ENCODE data around the gene PHKG2. TPM values are rescaled to one million over a fixed set of nuclear protein-coding genes. Genes with fewer than 3 reads are reported as not detected.

PHKG2 gene
- polyA plus RNA-seq, 1 donor = 12.7 TPM

GRCh38 chr16:30728899-30729672 is 19.1 kb upstream of the PHKG2 start:
- no peak for DNase-seq (ENCODE audit: low read depth)

DNA sequence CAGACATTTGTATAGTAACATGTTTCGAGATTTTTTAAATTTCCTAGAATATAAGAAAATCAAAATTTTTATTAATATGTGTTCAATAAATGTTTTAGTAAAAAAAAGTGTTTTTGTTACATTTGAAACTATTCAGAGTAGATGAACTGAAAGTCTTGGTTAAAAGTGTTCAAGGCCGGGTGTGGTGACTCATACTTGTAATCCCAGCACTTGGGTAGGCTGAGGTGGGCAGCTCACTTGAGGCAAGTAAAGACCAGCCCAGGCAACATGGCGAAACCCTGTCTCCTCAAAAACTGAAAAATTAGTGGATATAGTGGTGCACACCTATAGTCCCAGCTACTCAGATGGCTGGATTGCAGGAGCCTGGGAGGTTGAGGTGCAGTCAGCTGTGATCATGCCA is 16.8 kb upstream of the PHKG2 start:
- DNase-seq (ENCODE audit: low read depth) = no peak

- DNase-seq (ENCODE audit: low read depth) = no peak
Measured at GRCh38 chr16:30736995-30737793, 11.0 kb upstream of the PHKG2 start.

DNA sequence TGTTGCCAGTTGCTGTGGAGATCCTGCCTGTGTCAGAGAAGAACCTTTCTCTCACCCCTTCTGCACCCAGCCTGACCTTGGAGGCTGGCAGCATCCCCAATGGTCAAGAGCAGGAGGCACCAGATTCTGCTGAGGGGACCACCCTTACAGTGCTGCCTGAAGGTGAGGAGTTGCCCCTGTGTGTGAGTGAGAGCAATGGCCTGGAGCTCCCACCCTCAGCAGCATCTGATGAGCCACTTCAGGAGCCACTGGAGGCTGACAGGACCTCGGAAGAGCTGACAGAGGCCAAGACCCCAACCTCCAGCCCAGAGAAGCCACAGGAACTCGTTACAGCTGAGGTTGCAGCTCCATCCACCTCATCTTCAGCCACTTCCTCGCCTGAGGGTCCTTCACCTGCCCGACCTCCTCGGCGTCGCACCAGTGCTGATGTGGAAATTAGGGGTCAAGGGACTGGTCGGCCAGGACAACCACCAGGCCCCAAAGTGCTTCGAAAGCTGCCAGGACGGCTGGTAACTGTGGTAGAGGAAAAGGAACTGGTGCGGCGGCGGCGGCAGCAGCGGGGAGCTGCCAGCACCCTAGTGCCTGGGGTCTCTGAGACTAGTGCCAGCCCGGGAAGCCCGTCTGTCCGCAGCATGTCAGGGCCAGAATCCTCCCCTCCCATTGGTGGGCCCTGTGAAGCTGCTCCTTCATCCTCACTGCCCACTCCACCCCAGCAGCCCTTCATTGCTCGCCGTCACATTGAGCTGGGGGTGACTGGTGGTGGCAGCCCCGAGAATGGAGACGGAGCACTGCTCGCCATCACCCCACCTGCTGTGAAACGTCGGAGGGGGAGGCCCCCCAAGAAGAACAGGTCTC is 10.2 kb upstream of the PHKG2 start:
- DNase-seq (ENCODE audit: low read depth) = no peak

GRCh38 chr16:30738984-30739951 is 9.0 kb upstream of the PHKG2 start:
- no peak for DNase-seq (ENCODE audit: low read depth)

GRCh38 chr16:30740364-30741251 is 7.6 kb upstream of the PHKG2 start:
- DNase-seq (ENCODE audit: low read depth) = no peak

- no peak for DNase-seq (ENCODE audit: low read depth)
Measured at GRCh38 chr16:30741461-30741914, 6.7 kb upstream of the PHKG2 start.

GRCh38 chr16:30743716-30744115 is 4.5 kb upstream of the PHKG2 start:
- no peak for DNase-seq (ENCODE audit: low read depth)

DNA sequence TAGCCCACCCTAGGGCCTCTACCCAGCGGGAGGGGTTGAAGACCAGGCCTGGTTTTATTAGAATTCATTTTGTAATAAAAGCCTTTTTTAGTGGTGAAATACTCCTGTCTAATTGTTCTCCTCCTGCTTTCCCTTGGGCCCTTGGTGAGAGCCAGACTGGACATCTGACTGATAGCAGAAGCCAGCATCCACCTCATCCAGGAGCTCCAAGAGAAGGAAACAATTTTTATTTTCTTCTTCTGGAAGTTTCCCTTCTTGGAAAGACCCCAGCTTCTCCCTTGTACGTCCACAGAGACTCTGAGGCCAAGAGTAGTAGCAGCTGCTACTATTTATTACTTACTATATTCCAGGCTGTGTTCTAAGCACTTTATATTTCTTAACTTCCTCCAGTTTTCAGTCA is 4.0 kb upstream of the PHKG2 start:
- DNase-seq (ENCODE audit: low read depth) = peak; percentile 90

DNA sequence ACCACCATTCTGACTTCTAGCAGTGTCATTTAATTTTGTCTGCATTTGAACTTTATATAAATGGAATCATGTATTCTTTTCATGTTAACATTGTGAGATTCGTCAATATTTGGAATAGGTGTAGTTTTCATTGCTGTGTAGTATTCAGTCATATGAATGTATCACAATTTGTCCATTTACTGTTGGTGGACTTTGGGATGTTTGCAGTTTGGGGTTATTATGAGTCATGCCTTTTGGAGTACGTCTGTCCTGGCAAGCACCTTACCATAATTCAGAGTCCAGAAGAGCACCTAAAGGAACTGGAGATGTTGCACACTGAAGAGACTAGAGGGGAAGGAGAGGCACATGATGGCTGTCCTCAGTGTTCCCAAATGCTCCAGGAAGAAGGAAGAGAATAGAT is 3.1 kb upstream of the PHKG2 start:
- DNase-seq (ENCODE audit: low read depth) = no peak

DNA sequence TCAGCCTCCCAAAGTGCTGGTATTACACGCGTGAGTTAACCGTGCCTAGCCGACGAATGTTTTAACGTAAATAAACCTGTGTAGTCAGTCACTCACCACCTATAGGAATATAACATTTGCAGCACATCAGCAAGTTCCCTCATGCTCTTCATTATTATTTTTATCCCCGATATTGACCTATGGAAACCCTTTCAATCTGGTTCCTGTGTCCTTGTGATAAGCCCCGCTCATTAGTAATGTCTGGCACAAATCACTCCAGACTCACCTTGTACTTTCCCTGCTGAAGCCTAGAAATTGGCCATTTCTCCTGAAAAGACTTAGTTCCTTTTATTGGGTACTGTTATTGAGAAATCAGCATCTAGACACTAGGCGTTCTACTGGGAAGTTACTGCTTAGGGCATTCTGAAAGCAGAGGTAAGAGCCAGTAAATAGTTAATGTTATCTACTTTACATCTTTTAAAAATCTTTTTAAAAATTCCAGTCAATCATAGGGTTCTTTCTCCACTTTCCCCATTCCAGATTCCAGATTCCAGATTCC is 1.5 kb upstream of the PHKG2 start:
- DNase-seq (ENCODE audit: low read depth) = no peak

- DNase-seq (ENCODE audit: low read depth) = no peak
Measured at GRCh38 chr16:30747331-30747730, 894 bp upstream of the PHKG2 start.

GRCh38 chr16:30748634-30749445 is 615 bp downstream of the PHKG2 start:
- no peak for DNase-seq (ENCODE audit: low read depth)

GRCh38 chr16:30750201-30750600 is 2.0 kb downstream of the PHKG2 start:
- no peak for DNase-seq (ENCODE audit: low read depth)

- DNase-seq (ENCODE audit: low read depth) = no peak
Measured at GRCh38 chr16:30750876-30751465, 2.7 kb downstream of the PHKG2 start.

- no peak for DNase-seq (ENCODE audit: low read depth)
Measured at GRCh38 chr16:30753596-30753995, 5.4 kb downstream of the PHKG2 start.

DNA sequence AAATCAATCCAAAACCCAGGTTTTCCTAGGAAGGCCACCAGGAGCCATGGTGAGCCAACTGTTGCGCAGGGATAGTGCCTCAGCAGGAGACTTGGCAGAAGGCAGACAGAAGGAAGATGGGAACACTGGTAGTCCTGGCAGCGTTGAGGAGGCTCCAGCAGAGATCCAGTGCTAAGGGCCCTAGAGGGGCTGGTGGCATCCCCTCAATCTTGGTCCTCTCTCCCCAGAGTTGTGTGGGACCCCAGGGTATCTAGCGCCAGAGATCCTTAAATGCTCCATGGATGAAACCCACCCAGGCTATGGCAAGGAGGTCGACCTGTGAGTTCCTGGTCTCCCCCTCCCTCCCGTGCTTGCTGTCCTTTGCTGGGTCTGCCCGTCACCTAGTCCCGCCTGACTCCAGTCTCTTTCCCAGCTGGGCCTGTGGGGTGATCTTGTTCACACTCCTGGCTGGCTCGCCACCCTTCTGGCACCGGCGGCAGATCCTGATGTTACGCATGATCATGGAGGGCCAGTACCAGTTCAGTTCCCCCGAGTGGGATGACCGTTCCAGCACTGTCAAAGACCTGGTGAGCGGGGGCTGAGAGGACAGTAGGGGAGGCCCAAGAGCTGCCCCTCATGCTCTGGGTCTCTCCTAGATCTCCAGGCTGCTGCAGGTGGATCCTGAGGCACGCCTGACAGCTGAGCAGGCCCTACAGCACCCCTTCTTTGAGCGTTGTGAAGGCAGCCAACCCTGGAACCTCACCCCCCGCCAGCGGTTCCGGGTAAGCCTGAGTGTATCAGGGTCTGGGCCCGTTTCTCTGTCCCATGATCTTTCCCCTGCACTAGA is 7.9 kb downstream of the PHKG2 start:
- DNase-seq (ENCODE audit: low read depth) = no peak

GRCh38 chr16:30756781-30757100 is 8.5 kb downstream of the PHKG2 start:
- no peak for DNase-seq (ENCODE audit: low read depth)
